Panc1 (cell line): ENCODE data around the gene SGIP1.

Source experiments
- POLR2AphosphoS5 ChIP-seq: IDR thresholded peaks from 2 replicates; pipeline ENCODE4 v1.6.1; 2012; ENCODE audit warnings: mild to moderate bottlenecking, low read depth, low read length, moderate library complexity
- SIN3A ChIP-seq: IDR thresholded peaks from 2 replicates; pipeline ENCODE4 v1.6.1; 2012; ENCODE audit warnings: low read depth, mild to moderate bottlenecking, low read length, moderate library complexity, borderline replicate concordance; ENCODE audit not compliant: insufficient read depth
- TF ChIP-seq, protein P1 (sequence below): fragments of 450-650 bp; IDR thresholded peaks from 2 replicates; pipeline ENCODE4 v1.5.1; 2017; ENCODE audit warnings: mild to moderate bottlenecking
- TF ChIP-seq, protein P2 (sequence below), 2 experiments: IDR thresholded peaks; 2 replicates each; pipeline ENCODE4 v1.6.1; 2011 to 2012; ENCODE audit warnings: low read depth in 2 of 2, control low read depth in 1 of 2, low read length in 1 of 2, mild to moderate bottlenecking in 1 of 2, moderate library complexity in 1 of 2; ENCODE audit not compliant: insufficient read depth in 1 of 2

DNA sequence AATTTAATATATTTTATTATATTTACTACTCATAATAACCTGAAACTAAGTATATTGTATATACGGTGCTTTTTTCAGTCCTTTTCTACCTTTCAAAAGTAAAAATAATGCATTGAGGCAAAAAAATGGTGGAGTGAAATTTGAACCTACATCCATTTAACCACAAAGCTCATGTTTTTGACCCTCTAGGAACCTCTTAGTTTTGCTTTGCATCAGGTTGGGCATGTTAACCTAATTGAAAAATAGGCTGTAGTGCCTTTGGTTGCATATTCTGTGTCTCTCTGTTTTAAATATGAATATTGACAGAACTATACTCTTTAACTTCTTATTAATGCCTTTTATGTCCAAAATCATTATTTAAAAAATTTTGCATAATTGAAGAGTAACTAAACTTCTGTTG, 3.8 kb downstream of the SGIP1 start:
- TF ChIP-seq, protein P1, sequence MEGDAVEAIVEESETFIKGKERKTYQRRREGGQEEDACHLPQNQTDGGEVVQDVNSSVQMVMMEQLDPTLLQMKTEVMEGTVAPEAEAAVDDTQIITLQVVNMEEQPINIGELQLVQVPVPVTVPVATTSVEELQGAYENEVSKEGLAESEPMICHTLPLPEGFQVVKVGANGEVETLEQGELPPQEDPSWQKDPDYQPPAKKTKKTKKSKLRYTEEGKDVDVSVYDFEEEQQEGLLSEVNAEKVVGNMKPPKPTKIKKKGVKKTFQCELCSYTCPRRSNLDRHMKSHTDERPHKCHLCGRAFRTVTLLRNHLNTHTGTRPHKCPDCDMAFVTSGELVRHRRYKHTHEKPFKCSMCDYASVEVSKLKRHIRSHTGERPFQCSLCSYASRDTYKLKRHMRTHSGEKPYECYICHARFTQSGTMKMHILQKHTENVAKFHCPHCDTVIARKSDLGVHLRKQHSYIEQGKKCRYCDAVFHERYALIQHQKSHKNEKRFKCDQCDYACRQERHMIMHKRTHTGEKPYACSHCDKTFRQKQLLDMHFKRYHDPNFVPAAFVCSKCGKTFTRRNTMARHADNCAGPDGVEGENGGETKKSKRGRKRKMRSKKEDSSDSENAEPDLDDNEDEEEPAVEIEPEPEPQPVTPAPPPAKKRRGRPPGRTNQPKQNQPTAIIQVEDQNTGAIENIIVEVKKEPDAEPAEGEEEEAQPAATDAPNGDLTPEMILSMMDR, result no peak
- TF ChIP-seq, protein P2, sequence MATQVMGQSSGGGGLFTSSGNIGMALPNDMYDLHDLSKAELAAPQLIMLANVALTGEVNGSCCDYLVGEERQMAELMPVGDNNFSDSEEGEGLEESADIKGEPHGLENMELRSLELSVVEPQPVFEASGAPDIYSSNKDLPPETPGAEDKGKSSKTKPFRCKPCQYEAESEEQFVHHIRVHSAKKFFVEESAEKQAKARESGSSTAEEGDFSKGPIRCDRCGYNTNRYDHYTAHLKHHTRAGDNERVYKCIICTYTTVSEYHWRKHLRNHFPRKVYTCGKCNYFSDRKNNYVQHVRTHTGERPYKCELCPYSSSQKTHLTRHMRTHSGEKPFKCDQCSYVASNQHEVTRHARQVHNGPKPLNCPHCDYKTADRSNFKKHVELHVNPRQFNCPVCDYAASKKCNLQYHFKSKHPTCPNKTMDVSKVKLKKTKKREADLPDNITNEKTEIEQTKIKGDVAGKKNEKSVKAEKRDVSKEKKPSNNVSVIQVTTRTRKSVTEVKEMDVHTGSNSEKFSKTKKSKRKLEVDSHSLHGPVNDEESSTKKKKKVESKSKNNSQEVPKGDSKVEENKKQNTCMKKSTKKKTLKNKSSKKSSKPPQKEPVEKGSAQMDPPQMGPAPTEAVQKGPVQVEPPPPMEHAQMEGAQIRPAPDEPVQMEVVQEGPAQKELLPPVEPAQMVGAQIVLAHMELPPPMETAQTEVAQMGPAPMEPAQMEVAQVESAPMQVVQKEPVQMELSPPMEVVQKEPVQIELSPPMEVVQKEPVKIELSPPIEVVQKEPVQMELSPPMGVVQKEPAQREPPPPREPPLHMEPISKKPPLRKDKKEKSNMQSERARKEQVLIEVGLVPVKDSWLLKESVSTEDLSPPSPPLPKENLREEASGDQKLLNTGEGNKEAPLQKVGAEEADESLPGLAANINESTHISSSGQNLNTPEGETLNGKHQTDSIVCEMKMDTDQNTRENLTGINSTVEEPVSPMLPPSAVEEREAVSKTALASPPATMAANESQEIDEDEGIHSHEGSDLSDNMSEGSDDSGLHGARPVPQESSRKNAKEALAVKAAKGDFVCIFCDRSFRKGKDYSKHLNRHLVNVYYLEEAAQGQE (IDR thresholded peaks at IDR 0.05; ENCODE audit: insufficient read depth in 1 of 2, low read depth in 2 of 2, low read length in 1 of 2), result no peak
- no peak for TF ChIP-seq POLR2AphosphoS5
- TF ChIP-seq SIN3A, result no peak
